Heart right ventricle (tissue), 16 donors: ENCODE measurements around the gene KRT37. TPM values are rescaled to one million over a fixed set of nuclear protein-coding genes. Genes with fewer than 3 reads are reported as not detected.

Experiments used
- ATAC-seq, 8 donors: fragments of 200-7000 bp; cut with Tn5 transposase; one replicate each; pipeline ENCODE4 v1.9.1; 2020; ENCODE audit warnings: mild to moderate bottlenecking in 8 of 8, moderate library complexity in 8 of 8, moderate number of reproducible peaks in 1 of 8
- DNase-seq, 2 donors: peaks; one replicate each; pipeline ENCODE4 v3.0.0-alpha.2; 2020
- H3K27ac ChIP-seq, 10 donors: fragments of 200-600 bp; sonication (generic) in 2 of 10; one replicate each; pipeline versions ENCODE4 v1.5.0 to v1.8.0; 2020 to 2022; ENCODE audit warnings: mild to moderate bottlenecking in 3 of 10
- H3K27me3 ChIP-seq, 7 donors: fragments of 200-600 bp; one replicate each; pipeline ENCODE4 v1.8.0; 2021 to 2022; ENCODE audit warnings: mild to moderate bottlenecking in 2 of 7
- H3K36me3 ChIP-seq, 9 donors: fragments of 200-600 bp; sonication (generic) in 1 of 9; one replicate each; pipeline versions ENCODE4 v1.5.0 to v1.8.0; 2020 to 2022; ENCODE audit warnings: mild to moderate bottlenecking in 2 of 9
- H3K4me1 ChIP-seq, 9 donors: fragments of 200-600 bp; sonication (generic) in 1 of 9; one replicate each; pipeline versions ENCODE4 v1.5.0 to v1.8.0; 2020 to 2022; ENCODE audit warnings: mild to moderate bottlenecking in 4 of 9
- H3K4me3 ChIP-seq, 10 donors: fragments of 200-600 bp; sonication (generic) in 2 of 10; one replicate each; pipeline versions ENCODE4 v1.5.0 to v1.8.0; 2020 to 2022; ENCODE audit warnings: mild to moderate bottlenecking in 7 of 10, moderate library complexity in 2 of 10
- H3K9me3 ChIP-seq, 11 donors: fragments of 200-600 bp in 10 of 11; sonication (generic) in 2 of 11; one replicate each; pipeline versions ENCODE4 v1.5.0 to v1.8.0; 2013 to 2022; ENCODE audit warnings: mild to moderate bottlenecking in 2 of 11, control low read depth in 1 of 11, moderate library complexity in 1 of 11
- CTCF ChIP-seq, 9 donors: fragments of 200-600 bp; sonication (generic) in 2 of 9; IDR thresholded peaks; one replicate each; pipeline versions ENCODE4 v1.5.0 to v1.8.0; 2021 to 2022; ENCODE audit warnings: antibody characterized with exemption in 9 of 9, mild to moderate bottlenecking in 5 of 9, moderate library complexity in 1 of 9
- WGBS, 2 donors: extraction: QIAGEN DNeasy Blood & Tissue Kit; methylation state at CpG; one replicate each; pipeline ENCODE4 v1.1.7; 2013; ENCODE audit warnings: inconsistent platforms in 1 of 2; 5-methylcytosine and 5-hydroxymethylcytosine counted together
- intact Hi-C, 10 donors: fragments of 100-400 bp; cut with DNase I; formaldehyde crosslinking; loops; one replicate each; pipeline versions ENCODE4 v1.11.1 to v1.14.2; 2022
- polyA plus RNA-seq, 2 donors: library from polyadenylated mRNA; stranded (reverse); fragments of 200-250 nt; gene quantifications; one replicate each; pipeline ENCODE4 v1.2.3, GENCODE V29; 2013
- total RNA-seq, 10 donors: library from RNA; stranded (reverse); fragmentation: NEBNext Ultra II Directional in 3 of 10; extraction: Animal tissue kit (Norgen Biotek cat#: 25700) in 3 of 10; gene quantifications; one replicate each; pipeline versions ENCODE4 v1.2.1 to v1.2.4, GENCODE V29; 2021 to 2023
- donor health status: Arrhythmogenic right ventricular cardiomyopathy.
- donor health status: ischemic (EF 13 %, LVEDD 7.1; RV severe dilation, severe dysfunction).
- donor health status: healthy with polysubstance abuse.
- donor health status: DM: no; HTN: yes; CAD: no.
- donor health status: DM: no; HTN: no; CAD: no.
- donor health status: ischemic (EF 25% LVEDD 6.9; RV normal size, moderate dysfunction).
- donor health status: ischemic (EF 25% LVEDD 5.7; RV mildly dilated, moderate dysfunction).
- donor health status: healthy.
- donor health status: DM: yes; HTN: yes; CAD: no.
- donor health status: Ischemic cardiomyopathy.
- donor health status: ischemic (EF 35%, LVEDD 5.7; RV mildly dilated, moderate dysfunction).
- donor health status: nonischemic (EF 11% LVEDD 7.7; RV severe dilation, severe dysfunction).
- donor health status: DM: yes; HTN: yes; CAD: no.
- donor health status: PGD.
- donor health status: ischemic (EF 29% LVEDD 5.4; RV normal size, mild dysfunction).
- donor health status: nonischemic (EF 23%, LVEDD 6.1; RV moderate dilation, normal function).

The KRT37 gene
- total and polyA plus RNA-seq, 12 donors = not detected

GRCh38 chr17:41440531-41441033, 16.2 kb upstream of the KRT37 start, which contains the start of gene KRT38:
Gene KRT38, minus strand, starts transcription at chr17:41440983. Its CDS starts 62 bp downstream, at chr17:41440921.
- no peak for TF ChIP-seq CTCF (IDR thresholded peaks at IDR 0.05)
- 92 to 93% methylated on average over 10 of the region's 10 CpGs for WGBS, 2 donors
- no peak within 1 kb of the TSS for H3K27ac ChIP-seq
- H3K4me3 ChIP-seq = no peak within 1 kb of the TSS
- intact Hi-C loops = no loop called here
- no peaks in the 10 kb centered on the region for H3K4me1 ChIP-seq
- H3K9me3 ChIP-seq = peaks cover 0 to 9% (median 0%) of the 10 kb centered on the region in 11 donors
- no peak for ATAC-seq
- no peak for DNase-seq
- peaks cover 0 to 64% (median 35%) of the 10 kb centered on the region in 7 donors for H3K27me3 ChIP-seq
- no peaks in the 10 kb centered on the region for H3K36me3 ChIP-seq

- ATAC-seq = no peak
- no peak for TF ChIP-seq CTCF (IDR thresholded peaks at IDR 0.05)
These were observed 15.0 kb upstream of the KRT37 start for GRCh38 chr17:41439375-41439774.

GRCh38 chr17:41437769-41438168, 13.4 kb upstream of the KRT37 start:
- Histone ChIP-seq H3K27ac (no peak overlapping the region), H3K36me3 (no peaks in the 10 kb centered on the region), H3K4me1 (peaks cover 0 to 16% (median 0%) of the 10 kb centered on the region in 9 donors), H3K27me3 (peaks cover 0 to 41% (median 21%) of the 10 kb centered on the region in 7 donors), H3K4me3 (no peak overlapping the region), H3K9me3 (no peaks in the 10 kb centered on the region)
- ATAC-seq (no peak), DNase-seq (no peak)
- no peak for TF ChIP-seq CTCF (IDR thresholded peaks at IDR 0.05)
- intact Hi-C loops = no loop called here
- WGBS, 2 donors = 76 to 84% methylated on average over 9 of the region's 9 CpGs

More at GRCh38 chr17:41439375-41439774, 15.0 kb upstream of the KRT37 start:
- DNase-seq = no peak
- Histone ChIP-seq H3K9me3 (peaks cover 0 to 2% (median 0%) of the 10 kb centered on the region in 11 donors), H3K4me1 (peaks cover 0 to 8% (median 0%) of the 10 kb centered on the region in 9 donors), H3K27ac (no peak overlapping the region), H3K36me3 (no peaks in the 10 kb centered on the region), H3K4me3 (no peak overlapping the region), H3K27me3 (peaks cover 0 to 53% (median 24%) of the 10 kb centered on the region in 7 donors)
- intact Hi-C loops = no loop called here
- 62 to 67% methylated on average over 5 of the region's 5 CpGs for WGBS, 2 donors

GRCh38 chr17:41437254-41437653, 12.9 kb upstream of the KRT37 start:
- Histone ChIP-seq H3K27ac (no peak overlapping the region), H3K4me3 (no peak overlapping the region), H3K9me3 (no peaks in the 10 kb centered on the region), H3K36me3 (no peaks in the 10 kb centered on the region), H3K4me1 (peaks cover 0 to 16% (median 0%) of the 10 kb centered on the region in 9 donors), H3K27me3 (peaks cover 0 to 37% (median 16%) of the 10 kb centered on the region in 7 donors)
- no peak for DNase-seq
- intact Hi-C loops = no loop called here
- no peak for TF ChIP-seq CTCF (IDR thresholded peaks at IDR 0.05)
- 78 to 82% methylated on average over 7 of the region's 7 CpGs for WGBS, 2 donors
- ATAC-seq = no peak
